OCI-LY3 (cell line): ENCODE measurements around the gene BRF1.

Experiments
- EZH2phosphoT487 ChIP-seq: fragments of 200-600 bp; shearing (Covaris generic); IDR thresholded peaks from 2 replicates; pipeline ENCODE4 v1.6.1; 2018; ENCODE audit warnings: antibody characterized with exemption, mixed run types, low read depth
- TF ChIP-seq, protein P1 (sequence below): fragments of 200-600, 300-600 bp; sonication (generic); IDR thresholded peaks from 2 replicates; pipeline ENCODE4 v1.5.1; 2014; ENCODE audit warnings: antibody characterized with exemption, low read length, low read depth

DNA sequence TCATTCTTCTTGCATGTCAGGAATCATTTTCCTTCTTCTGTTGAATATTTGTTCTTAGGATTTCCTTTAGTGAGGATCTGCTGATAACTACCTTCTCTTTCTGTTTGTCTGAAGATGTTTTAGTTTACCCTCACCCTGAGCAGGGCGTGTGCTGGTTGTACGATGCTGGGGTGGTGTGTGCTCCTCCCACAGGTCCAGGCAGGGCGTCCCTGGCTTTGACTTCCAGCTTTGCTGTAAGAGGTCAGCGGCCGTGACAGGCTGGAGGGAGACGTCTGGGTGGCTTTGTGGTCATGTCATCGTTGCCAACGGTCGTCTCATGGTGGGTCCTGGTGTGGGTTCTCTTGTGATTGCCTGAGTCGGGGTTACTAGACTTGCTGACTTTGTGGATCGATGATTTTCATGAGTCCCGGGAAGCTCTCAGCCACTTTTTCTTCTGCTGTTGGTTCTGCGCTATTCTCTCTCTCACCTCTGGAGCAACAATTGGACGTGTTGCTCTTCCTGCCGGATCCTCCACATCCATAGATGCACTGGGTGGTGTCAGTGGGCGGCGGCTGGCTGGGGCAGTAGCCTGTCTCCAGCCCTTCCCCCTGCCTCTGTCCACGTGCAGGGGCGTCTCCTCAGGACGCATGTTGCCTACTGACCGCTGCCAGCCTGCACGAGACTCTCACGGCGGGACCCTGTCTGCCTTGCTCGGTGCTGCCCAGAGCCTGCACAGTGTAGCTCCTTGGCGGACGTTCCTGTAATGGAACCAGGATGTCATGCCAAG is 22.2 kb upstream of the BRF1 start:
- TF ChIP-seq, protein P1, sequence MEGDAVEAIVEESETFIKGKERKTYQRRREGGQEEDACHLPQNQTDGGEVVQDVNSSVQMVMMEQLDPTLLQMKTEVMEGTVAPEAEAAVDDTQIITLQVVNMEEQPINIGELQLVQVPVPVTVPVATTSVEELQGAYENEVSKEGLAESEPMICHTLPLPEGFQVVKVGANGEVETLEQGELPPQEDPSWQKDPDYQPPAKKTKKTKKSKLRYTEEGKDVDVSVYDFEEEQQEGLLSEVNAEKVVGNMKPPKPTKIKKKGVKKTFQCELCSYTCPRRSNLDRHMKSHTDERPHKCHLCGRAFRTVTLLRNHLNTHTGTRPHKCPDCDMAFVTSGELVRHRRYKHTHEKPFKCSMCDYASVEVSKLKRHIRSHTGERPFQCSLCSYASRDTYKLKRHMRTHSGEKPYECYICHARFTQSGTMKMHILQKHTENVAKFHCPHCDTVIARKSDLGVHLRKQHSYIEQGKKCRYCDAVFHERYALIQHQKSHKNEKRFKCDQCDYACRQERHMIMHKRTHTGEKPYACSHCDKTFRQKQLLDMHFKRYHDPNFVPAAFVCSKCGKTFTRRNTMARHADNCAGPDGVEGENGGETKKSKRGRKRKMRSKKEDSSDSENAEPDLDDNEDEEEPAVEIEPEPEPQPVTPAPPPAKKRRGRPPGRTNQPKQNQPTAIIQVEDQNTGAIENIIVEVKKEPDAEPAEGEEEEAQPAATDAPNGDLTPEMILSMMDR, result no peak
- no peak for TF ChIP-seq EZH2phosphoT487
